MM.1S (cell line): ENCODE results near the gene B4GALT7.
"Not testable (repeated sequence)": the region's sequence is repeated elsewhere in the genome, so short reads cannot be mapped to it uniquely, and the experiment has no call there.

Source experiments
- EZH2phosphoT487 ChIP-seq: fragments of 300-600 bp; sonication (generic); IDR thresholded peaks from 2 replicates; pipeline ENCODE4 v1.6.1; 2018; ENCODE audit warnings: antibody characterized with exemption, low read length
- TF ChIP-seq, protein P1 (sequence below): fragments of 300-600 bp; sonication (generic); IDR thresholded peaks from 2 replicates; pipeline ENCODE4 v1.5.1; 2016; ENCODE audit warnings: antibody characterized with exemption, low read length, mixed read lengths

DNA sequence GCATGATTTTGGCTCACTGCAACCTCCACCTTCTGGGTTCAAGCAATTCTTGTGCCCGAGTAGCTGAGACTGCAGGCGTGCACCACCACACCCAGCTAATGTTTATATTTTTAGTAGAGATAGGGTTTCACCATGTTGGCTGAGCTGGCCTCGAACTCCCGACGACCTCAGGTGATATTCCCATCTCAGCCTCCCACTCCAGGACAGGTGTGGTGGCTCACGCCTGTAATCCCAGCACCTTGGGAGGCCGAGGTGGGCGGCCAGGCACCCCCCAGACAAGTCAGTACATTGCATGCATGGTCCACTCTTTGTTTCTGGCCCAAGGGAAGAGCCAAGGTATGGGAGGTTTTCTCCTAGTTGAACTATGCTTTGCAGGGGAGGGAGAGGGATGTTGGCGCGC, 24.2 kb downstream of the B4GALT7 start:
- TF ChIP-seq, protein P1, sequence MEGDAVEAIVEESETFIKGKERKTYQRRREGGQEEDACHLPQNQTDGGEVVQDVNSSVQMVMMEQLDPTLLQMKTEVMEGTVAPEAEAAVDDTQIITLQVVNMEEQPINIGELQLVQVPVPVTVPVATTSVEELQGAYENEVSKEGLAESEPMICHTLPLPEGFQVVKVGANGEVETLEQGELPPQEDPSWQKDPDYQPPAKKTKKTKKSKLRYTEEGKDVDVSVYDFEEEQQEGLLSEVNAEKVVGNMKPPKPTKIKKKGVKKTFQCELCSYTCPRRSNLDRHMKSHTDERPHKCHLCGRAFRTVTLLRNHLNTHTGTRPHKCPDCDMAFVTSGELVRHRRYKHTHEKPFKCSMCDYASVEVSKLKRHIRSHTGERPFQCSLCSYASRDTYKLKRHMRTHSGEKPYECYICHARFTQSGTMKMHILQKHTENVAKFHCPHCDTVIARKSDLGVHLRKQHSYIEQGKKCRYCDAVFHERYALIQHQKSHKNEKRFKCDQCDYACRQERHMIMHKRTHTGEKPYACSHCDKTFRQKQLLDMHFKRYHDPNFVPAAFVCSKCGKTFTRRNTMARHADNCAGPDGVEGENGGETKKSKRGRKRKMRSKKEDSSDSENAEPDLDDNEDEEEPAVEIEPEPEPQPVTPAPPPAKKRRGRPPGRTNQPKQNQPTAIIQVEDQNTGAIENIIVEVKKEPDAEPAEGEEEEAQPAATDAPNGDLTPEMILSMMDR = not testable (repeated sequence)
- TF ChIP-seq EZH2phosphoT487 = not testable (repeated sequence)
